Adrenal gland (tissue), 12 donors: Measurements from ENCODE around the gene SCNN1B. TPM values are rescaled to one million over a fixed set of nuclear protein-coding genes. Genes with fewer than 3 reads are reported as not detected.

Source experiments
- DNase-seq, 7 donors: peaks; one replicate each; pipeline ENCODE4 v3.0.0-alpha.2; 2019 to 2020
- H3K27ac ChIP-seq, 5 donors: fragments of 200-600 bp; sonication (generic) in 4 of 5; 1 replicate in 3 of 5; 2 replicates in 2 of 5; pipeline versions ENCODE4 v1.5.1 to v1.8.0; 2016 to 2020; ENCODE audit warnings: mild to moderate bottlenecking in 1 of 5
- H3K27me3 ChIP-seq: fragments of 200-600 bp; 2 replicates; pipeline ENCODE4 v1.8.0; 2021
- H3K36me3 ChIP-seq, 2 donors: fragments of 200-600 bp; replicated peaks in 1 of 2; 1 replicate in 1 of 2; 2 replicates in 1 of 2; pipeline versions ENCODE4 v1.5.1 to v1.8.0; 2018 to 2022
- H3K4me1 ChIP-seq, 2 donors: fragments of 200-600 bp; replicated peaks in 1 of 2; 1 replicate in 1 of 2; 2 replicates in 1 of 2; pipeline versions ENCODE4 v1.5.1 to v1.8.0; 2018 to 2021
- H3K4me3 ChIP-seq, 4 donors: fragments of 200-600 bp; sonication (generic) in 3 of 4; one replicate each; pipeline ENCODE4 v1.5.1; 2016 to 2018
- H3K9me3 ChIP-seq, 3 donors: fragments of 200-600 bp; sonication (generic) in 1 of 3; replicated peaks in 1 of 3; 1 replicate in 2 of 3; 2 replicates in 1 of 3; pipeline versions ENCODE4 v1.5.1 to v1.8.0; 2016 to 2021
- POLR2A ChIP-seq, 2 donors: fragments of 450-650 bp; IDR thresholded peaks; one replicate each; pipeline ENCODE4 v1.6.1; 2017; ENCODE audit warnings: antibody characterized with exemption in 2 of 2, mild to moderate bottlenecking in 2 of 2, moderate library complexity in 1 of 2
- WGBS, 4 donors: extraction: QIAGEN DNeasy Blood & Tissue Kit in 2 of 4; methylation state at CpG; one replicate each; pipeline versions ENCODE4 v1.1.5 to v1.1.7; 2013 to 2017; 5-methylcytosine and 5-hydroxymethylcytosine counted together
- intact Hi-C, 2 donors: fragments of 100-400 bp; cut with DNase I; formaldehyde crosslinking; loops; one replicate each; pipeline versions ENCODE4 v1.14.1 to v1.15.0; 2022 to 2023
- polyA plus RNA-seq, 3 donors: library from polyadenylated mRNA; stranded (reverse); fragments of 200-250 nt in 2 of 3; fragments of 350-450 nt in 1 of 3; fragmentation: Illumina TruSeq in 1 of 3; extraction: RNeasy Lipid Tissue Mini Kit (QIAGEN cat#74804) in 1 of 3; gene quantifications; one replicate each; pipeline ENCODE4 v1.2.3, GENCODE V29; 2013 to 2014
- total RNA-seq, 9 donors: library from RNA; depleted of rRNA in 4 of 9; stranded (reverse); fragments of >200 nt in 4 of 9; fragments of 120-200 nt in 1 of 9; fragmentation: NEBNext Ultra II Directional in 1 of 9; extraction: Animal tissue kit (Norgen Biotek cat#: 25700) in 1 of 9; gene quantifications; one replicate each; pipeline versions ENCODE4 v1.1.0 to v1.2.4, GENCODE V29; 2013 to 2023
- TF ChIP-seq, protein P1 (sequence below), 6 experiments: fragments of 450-650 bp in 4 of 6; fragments of 200-600 bp in 2 of 6; sonication (generic) in 1 of 6; IDR thresholded peaks; 1 replicate in 5 of 6; 2 replicates in 1 of 6; pipeline versions ENCODE4 v1.5.1 to v1.8.0; 2016 to 2021; ENCODE audit warnings: antibody characterized with exemption in 6 of 6, mild to moderate bottlenecking in 2 of 6, moderate library complexity in 1 of 6
- donor health status: healthy with polysubstance abuse.
- donor health status: Bipolar disorder and iron deficiency.
- donor health status: DM: yes; HTN: yes; CAD: no.
- donor health status: DM: no; HTN: no; CAD: no.
- donor health status: DM: no; HTN: no; CAD: no.
- donor health status: DM: yes; HTN: yes; CAD: no.

The SCNN1B gene
- total and polyA plus RNA-seq, 12 donors: 0.28 to 2.2 (median 1.2) TPM; not detected in 4

DNA sequence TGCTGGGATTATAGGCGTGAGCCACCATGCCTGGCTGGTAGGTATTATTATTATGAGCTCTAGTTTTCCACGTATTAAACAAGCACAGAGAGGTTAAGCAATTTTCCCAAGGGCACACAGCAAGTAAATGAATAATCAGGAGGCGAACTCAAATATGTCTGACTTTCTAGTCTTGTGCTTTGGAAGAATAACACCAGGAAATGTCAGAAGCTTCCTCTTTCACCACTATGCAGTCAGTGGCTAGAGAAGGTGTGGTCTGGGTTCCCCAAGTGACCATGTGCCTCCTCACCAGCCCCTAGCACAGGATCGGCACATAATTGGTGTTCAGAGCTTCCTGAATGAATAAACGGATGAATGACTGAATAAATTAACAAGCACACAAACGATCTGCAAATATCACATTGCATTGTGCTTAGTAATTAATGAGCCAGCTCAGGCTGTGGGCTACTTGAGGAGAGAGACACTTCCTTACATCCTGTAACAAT lies 21.6 kb upstream of the SCNN1B start:
- Histone ChIP-seq H3K4me1 (no peaks in the 10 kb centered on the region), H3K27me3 (peaks cover 6% of the 10 kb centered on the region), H3K36me3 (no peaks in the 10 kb centered on the region), H3K27ac (no peak overlapping the region), H3K9me3 (no peaks in the 10 kb centered on the region), H3K4me3 (no peak overlapping the region)
- TF ChIP-seq, protein P1, sequence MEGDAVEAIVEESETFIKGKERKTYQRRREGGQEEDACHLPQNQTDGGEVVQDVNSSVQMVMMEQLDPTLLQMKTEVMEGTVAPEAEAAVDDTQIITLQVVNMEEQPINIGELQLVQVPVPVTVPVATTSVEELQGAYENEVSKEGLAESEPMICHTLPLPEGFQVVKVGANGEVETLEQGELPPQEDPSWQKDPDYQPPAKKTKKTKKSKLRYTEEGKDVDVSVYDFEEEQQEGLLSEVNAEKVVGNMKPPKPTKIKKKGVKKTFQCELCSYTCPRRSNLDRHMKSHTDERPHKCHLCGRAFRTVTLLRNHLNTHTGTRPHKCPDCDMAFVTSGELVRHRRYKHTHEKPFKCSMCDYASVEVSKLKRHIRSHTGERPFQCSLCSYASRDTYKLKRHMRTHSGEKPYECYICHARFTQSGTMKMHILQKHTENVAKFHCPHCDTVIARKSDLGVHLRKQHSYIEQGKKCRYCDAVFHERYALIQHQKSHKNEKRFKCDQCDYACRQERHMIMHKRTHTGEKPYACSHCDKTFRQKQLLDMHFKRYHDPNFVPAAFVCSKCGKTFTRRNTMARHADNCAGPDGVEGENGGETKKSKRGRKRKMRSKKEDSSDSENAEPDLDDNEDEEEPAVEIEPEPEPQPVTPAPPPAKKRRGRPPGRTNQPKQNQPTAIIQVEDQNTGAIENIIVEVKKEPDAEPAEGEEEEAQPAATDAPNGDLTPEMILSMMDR (IDR thresholded peaks at IDR 0.05): no peak
- WGBS, 4 donors: 54 to 65% (median 59%) methylated on average over 6 of the region's 6 CpGs
- no peak for DNase-seq
- intact Hi-C loops: no loop called here

DNA sequence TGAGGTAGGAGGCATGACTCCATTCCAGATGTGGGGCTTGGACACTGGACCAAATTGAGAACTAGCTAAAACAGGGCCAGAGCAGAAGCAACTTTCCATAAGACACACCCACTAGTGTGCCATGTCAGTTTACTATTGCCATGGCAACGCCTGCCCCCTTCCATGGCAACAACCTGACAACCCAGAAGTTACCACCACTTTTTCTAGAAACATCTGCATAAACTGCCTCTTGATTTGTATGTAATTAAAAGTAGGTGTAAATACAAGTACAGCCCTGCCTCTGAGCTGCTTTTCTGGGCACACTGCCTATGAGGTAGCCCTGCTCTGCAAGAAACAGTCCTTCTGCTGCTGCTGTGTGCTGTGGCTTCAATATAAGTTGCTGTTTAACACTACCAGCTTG lies 19.5 kb upstream of the SCNN1B start:
- Histone ChIP-seq H3K4me1 (no peaks in the 10 kb centered on the region), H3K9me3 (no peaks in the 10 kb centered on the region), H3K4me3 (no peak overlapping the region), H3K36me3 (no peaks in the 10 kb centered on the region), H3K27me3 (peaks cover 6% of the 10 kb centered on the region), H3K27ac (no peak overlapping the region)
- 56 to 88% (median 76%) methylated on average over 1 of the region's 1 CpG for WGBS, 4 donors
- TF ChIP-seq POLR2A (IDR thresholded peaks at IDR 0.05): no peak
- TF ChIP-seq, protein P1 (IDR thresholded peaks at IDR 0.05): no peak
- intact Hi-C loops: no loop called here
- no peak for DNase-seq

DNA sequence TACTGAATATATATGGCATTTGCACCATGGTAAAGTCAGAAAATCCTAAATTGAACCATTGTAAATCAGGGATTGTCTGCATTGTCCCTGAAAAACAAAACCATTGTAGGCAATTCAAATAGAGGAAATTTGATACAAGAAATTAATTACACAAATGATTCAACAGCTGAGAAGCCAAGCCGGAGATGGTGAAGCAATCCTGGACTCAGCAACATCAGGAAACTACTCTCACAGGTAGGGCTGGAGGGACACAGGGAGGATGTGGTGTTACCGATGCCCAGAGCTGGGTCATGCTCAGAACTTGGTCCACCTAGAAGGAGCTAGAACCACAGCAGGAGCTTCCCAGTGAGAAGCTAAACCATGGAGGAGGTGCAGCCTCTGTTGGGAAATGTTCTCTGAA lies 18.5 kb upstream of the SCNN1B start:
- no peaks in the 10 kb centered on the region for H3K36me3 ChIP-seq
- peaks cover 6% of the 10 kb centered on the region for H3K27me3 ChIP-seq
- DNase-seq: no peak
- H3K4me3 ChIP-seq: no peak overlapping the region
- H3K27ac ChIP-seq: no peak overlapping the region
- no peak for TF ChIP-seq POLR2A (IDR thresholded peaks at IDR 0.05)
- TF ChIP-seq, protein P1 (IDR thresholded peaks at IDR 0.05): no peak
- 63 to 94% (median 81%) methylated on average over 2 of the region's 2 CpGs for WGBS, 4 donors
- intact Hi-C loops: no loop called here
- H3K4me1 ChIP-seq: no peaks in the 10 kb centered on the region
- H3K9me3 ChIP-seq: no peaks in the 10 kb centered on the region

DNA sequence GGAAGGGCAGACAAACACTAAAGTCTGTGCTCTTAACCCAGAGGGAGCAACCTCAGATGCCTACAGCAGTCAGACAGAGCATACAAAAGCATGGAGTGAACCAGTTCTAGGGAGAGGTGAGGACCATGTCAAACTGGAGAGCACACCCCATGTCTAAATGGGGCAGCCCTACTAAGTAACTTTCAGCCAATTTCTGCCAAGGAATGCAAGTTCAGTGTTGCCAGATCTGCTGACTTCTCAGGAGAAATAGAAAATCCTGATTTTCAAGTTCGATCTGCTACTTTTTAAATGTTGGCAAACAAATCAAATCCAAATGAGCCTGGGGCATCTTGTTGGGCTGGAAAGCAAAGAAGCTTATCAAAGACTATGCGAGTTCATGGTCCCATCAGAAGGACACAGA lies 17.5 kb upstream of the SCNN1B start:
- Histone ChIP-seq H3K36me3 (no peaks in the 10 kb centered on the region), H3K4me3 (no peak overlapping the region), H3K27me3 (peaks cover 6% of the 10 kb centered on the region), H3K9me3 (no peaks in the 10 kb centered on the region), H3K27ac (no peak overlapping the region), H3K4me1 (no peaks in the 10 kb centered on the region)
- no peak for TF ChIP-seq POLR2A (IDR thresholded peaks at IDR 0.05)
- TF ChIP-seq, protein P1 (IDR thresholded peaks at IDR 0.05): no peak
- no peak for DNase-seq
- intact Hi-C loops: no loop called here
- 35 to 48% (median 39%) methylated on average over 2 of the region's 2 CpGs for WGBS, 4 donors
